ENCODE measurements around the gene EPM2A.

Gene EPM2A

GRCh38 chr6:145587334-145587733, 148.0 kb downstream of the EPM2A start:
- DNase-seq = no peak

DNA sequence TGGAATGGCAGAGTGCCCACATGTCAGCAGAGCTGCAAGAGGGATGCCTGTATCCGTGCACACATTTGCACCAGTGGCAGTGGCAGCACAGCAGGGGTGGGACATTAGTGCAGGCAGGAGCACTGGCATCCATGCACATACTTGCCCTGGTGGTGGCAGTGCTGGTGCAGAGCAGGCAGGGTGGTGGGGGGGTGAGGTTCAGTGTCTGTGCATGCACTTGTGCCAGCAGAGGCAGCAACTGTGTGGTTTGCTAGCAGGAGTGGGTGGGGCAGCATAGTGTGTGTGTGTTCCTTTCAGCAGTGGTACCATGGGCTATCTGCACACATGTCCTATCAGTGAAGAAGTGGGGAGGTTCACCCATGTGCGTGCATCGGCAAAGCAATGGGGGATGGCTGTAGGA, 151.6 kb downstream of the EPM2A start:
- no peak for DNase-seq

Data from NCI-H2029 treated with DMSO at 0.1 percent for 48 hours (cell line).